ENCODE data around the gene NFYC.

Gene NFYC

DNA sequence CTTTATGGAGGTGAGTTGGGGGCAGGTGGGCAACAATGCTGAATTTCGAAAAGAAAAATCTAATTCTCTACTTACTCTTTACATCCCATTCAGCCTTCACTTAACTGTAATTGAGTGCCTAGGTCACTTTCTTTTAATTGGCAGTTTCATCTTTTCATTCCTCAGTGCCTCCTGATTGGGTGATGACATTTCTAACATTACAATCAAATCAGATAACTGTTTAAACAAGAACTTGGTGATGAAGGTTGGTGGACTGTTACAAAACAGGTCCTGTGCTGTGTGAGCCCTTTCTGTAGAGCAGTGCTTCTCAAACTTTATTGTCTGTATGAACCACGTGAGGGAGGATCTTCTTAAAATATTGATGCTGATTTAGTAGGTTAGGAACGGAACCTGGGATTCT is 51.9 kb downstream of the NFYC start:
- TF ChIP-seq SIN3A (IDR thresholded peaks at IDR 0.05; ENCODE audit: borderline replicate concordance, insufficient read depth, low read length) (no peak), TAF1 (IDR thresholded peaks at IDR 0.05; ENCODE audit: borderline replicate concordance, insufficient read depth, low read length) (no peak), POLR2AphosphoS5 (IDR thresholded peaks at IDR 0.05; ENCODE audit: low read depth, low read length) (no peak), FOXP2 (optimal IDR thresholded peaks at IDR 0.05; ENCODE audit: borderline replicate concordance, extremely low read depth, extremely low read length, insufficient read depth) (no peak)
- TF ChIP-seq, protein P1, sequence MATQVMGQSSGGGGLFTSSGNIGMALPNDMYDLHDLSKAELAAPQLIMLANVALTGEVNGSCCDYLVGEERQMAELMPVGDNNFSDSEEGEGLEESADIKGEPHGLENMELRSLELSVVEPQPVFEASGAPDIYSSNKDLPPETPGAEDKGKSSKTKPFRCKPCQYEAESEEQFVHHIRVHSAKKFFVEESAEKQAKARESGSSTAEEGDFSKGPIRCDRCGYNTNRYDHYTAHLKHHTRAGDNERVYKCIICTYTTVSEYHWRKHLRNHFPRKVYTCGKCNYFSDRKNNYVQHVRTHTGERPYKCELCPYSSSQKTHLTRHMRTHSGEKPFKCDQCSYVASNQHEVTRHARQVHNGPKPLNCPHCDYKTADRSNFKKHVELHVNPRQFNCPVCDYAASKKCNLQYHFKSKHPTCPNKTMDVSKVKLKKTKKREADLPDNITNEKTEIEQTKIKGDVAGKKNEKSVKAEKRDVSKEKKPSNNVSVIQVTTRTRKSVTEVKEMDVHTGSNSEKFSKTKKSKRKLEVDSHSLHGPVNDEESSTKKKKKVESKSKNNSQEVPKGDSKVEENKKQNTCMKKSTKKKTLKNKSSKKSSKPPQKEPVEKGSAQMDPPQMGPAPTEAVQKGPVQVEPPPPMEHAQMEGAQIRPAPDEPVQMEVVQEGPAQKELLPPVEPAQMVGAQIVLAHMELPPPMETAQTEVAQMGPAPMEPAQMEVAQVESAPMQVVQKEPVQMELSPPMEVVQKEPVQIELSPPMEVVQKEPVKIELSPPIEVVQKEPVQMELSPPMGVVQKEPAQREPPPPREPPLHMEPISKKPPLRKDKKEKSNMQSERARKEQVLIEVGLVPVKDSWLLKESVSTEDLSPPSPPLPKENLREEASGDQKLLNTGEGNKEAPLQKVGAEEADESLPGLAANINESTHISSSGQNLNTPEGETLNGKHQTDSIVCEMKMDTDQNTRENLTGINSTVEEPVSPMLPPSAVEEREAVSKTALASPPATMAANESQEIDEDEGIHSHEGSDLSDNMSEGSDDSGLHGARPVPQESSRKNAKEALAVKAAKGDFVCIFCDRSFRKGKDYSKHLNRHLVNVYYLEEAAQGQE (IDR thresholded peaks at IDR 0.05; ENCODE audit: insufficient read depth in 1 of 2, low read depth in 2 of 2, low read length in 2 of 2), result no peak

DNA sequence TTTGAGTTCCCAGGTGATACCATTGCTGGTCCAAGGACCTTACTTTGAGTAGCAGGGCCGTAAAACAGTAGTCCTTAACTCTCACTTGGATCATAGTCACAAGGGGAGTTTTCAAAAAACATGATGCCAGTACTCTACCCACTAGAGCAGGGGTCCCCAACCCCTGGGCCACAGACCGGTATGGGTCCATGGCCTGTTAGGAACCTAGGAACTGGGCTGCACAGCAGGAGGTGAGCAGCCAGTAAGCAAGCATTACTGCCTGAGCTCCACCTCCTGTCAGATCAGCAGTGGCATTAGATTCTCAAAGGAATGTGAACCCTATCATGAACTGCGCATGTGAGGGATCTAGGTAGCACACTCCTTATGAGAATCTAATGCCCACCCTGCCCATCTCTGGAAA is 52.4 kb downstream of the NFYC start:
- TF ChIP-seq, protein P1 (IDR thresholded peaks at IDR 0.05; ENCODE audit: insufficient read depth in 1 of 2, low read depth in 2 of 2, low read length in 2 of 2), result no peak
- TF ChIP-seq FOXP2 (optimal IDR thresholded peaks at IDR 0.05; ENCODE audit: borderline replicate concordance, extremely low read depth, extremely low read length, insufficient read depth) (no peak), POLR2AphosphoS5 (IDR thresholded peaks at IDR 0.05; ENCODE audit: low read depth, low read length) (no peak), SIN3A (IDR thresholded peaks at IDR 0.05; ENCODE audit: borderline replicate concordance, insufficient read depth, low read length) (no peak), TAF1 (IDR thresholded peaks at IDR 0.05; ENCODE audit: borderline replicate concordance, insufficient read depth, low read length) (no peak)

DNA sequence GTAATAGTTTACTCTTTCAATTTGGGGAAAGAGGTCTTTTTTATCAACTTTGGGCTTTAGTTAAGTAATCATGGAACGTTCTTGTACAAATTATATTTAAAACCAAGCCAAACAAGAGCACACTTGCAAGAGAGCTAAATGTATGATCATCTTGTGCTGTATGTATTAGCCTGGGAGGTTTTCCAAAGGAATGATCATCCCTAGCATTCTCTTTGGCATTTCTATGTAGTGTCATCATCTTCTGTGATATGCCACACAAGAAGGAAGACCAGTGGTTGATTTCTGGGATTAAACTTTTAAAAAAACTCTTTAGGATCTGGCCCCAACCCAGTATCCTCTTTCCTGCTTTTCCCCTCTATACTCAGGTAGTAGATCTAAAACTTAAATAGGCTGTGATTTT is 53.7 kb downstream of the NFYC start:
- TF ChIP-seq TAF1 (IDR thresholded peaks at IDR 0.05; ENCODE audit: borderline replicate concordance, insufficient read depth, low read length), result no peak

DNA sequence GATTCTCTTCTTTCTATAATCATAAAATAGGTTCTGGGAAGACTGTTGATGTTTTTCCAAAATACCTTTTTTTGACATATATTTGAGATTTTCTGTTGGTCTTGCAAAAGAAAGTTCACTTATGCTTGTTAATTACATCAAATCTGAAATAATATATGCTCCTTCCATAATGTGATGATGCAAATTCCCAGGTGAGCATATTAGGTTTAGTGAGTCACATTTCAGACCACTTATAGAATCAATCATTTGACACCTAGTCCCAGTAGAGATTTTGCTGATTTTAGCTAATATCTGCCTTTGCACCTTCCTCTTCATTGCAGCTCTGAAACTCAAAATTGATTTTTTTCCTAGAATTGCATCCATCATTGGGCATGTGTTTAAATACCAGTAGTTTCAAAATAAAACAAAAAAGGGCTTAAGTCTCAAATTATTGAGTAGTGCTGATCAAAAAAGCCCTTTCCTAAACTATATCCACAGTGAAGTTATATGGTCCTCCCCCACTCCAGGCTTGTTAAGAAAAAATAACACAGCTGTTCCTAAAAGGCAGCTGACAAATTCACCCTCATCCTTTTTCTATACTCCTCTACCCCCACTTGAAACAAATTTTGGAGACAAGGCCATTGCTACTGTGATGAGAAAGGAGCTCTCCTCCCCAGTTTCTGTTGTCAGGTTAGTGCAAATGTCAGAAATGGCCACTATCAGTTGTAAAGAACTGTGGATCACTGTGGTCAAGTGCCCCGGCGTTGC is 55.0 kb downstream of the NFYC start:
- TF ChIP-seq FOXP2 (optimal IDR thresholded peaks at IDR 0.05; ENCODE audit: borderline replicate concordance, extremely low read depth, extremely low read length, insufficient read depth) (no peak), TAF1 (IDR thresholded peaks at IDR 0.05; ENCODE audit: borderline replicate concordance, insufficient read depth, low read length) (no peak), SIN3A (IDR thresholded peaks at IDR 0.05; ENCODE audit: borderline replicate concordance, insufficient read depth, low read length) (no peak), POLR2AphosphoS5 (IDR thresholded peaks at IDR 0.05; ENCODE audit: low read depth, low read length) (no peak)
- TF ChIP-seq, protein P1 (IDR thresholded peaks at IDR 0.05; ENCODE audit: insufficient read depth in 1 of 2, low read depth in 2 of 2, low read length in 2 of 2), result no peak

DNA sequence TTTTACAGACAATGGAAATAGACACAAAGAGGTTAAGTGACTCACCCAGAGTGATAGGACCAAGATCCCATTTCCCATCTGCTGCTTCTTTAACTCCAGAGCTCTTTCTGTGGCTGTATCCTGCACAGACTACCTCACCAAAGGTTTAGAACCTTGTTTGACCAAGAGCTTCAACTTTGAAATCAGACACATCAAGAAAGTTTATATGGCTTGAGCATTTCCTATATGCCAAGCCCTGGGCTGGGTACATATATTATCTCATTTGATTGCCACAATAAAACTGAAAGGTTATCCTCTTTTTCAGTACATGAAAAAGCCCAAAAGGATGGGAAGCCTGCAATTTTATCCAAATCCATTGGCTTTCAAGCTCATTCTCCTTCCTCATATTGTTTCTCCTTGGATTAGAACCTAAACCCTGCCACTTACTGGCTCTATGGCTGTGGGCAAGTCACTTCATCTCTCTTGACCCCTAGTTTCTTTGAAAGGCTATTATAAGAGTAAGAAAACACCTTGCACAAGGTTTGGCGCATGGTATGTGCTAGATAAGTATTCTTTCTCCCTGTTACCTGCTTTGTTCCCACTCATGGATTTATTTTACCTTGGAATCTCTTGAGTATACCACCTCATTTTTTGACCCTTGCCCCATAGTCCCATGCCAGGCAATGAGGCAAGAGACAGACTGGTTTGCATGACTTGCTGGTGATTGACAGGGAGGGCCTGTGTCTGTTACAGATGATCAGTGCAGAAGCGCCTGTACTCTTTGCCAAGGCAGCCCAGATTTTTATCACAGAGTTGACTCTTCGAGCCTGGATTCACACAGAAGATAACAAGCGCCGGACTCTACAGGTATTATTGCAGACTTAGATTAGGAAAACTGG is 57.6 kb downstream of the NFYC start:
- no peak for TF ChIP-seq POLR2AphosphoS5 (IDR thresholded peaks at IDR 0.05; ENCODE audit: low read depth, low read length)
- no peak for TF ChIP-seq SIN3A (IDR thresholded peaks at IDR 0.05; ENCODE audit: borderline replicate concordance, insufficient read depth, low read length)
- no peak for TF ChIP-seq TAF1 (IDR thresholded peaks at IDR 0.05; ENCODE audit: borderline replicate concordance, insufficient read depth, low read length)
- no peak for TF ChIP-seq FOXP2 (optimal IDR thresholded peaks at IDR 0.05; ENCODE audit: borderline replicate concordance, extremely low read depth, extremely low read length, insufficient read depth)

DNA sequence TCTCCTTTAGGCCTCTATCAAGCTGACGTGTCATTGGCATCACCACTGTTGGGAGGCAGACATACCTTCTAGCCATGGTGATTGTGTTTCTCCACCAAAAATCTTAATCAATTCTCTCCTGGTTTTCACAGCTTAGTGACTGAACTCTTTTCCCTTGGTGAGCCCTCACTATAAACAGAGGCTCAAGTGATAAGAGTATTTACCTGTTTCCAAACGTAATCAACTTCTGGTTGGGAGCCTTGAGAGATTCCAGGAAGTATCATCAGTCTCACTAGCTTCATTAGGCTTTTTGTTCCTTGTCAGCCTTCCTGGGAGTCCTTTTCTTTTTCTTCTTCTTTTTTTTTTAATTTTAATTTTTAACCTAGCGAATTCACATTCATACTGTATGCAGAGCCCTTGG is 58.3 kb downstream of the NFYC start:
- TF ChIP-seq POLR2AphosphoS5 (IDR thresholded peaks at IDR 0.05; ENCODE audit: low read depth, low read length) (no peak), SIN3A (IDR thresholded peaks at IDR 0.05; ENCODE audit: borderline replicate concordance, insufficient read depth, low read length) (no peak), TAF1 (IDR thresholded peaks at IDR 0.05; ENCODE audit: borderline replicate concordance, insufficient read depth, low read length) (no peak), FOXP2 (optimal IDR thresholded peaks at IDR 0.05; ENCODE audit: borderline replicate concordance, extremely low read depth, extremely low read length, insufficient read depth) (no peak)
- TF ChIP-seq, protein P1 (IDR thresholded peaks at IDR 0.05; ENCODE audit: insufficient read depth in 1 of 2, low read depth in 2 of 2, low read length in 2 of 2), result no peak

Measured in PFSK-1 (cell line).